Calu3 (cell line): ENCODE results near the gene RAPGEF6. TPM values are rescaled to one million over a fixed set of nuclear protein-coding genes. Genes with fewer than 3 reads are reported as not detected.

Experiments used
- BruUV-seq: library from RNA; stranded (reverse); fragments of 400-500 nt; replicated peaks from 2 replicates; lab custom pipeline; 2021; lab: Mats Ljungman, UMichigan
- CTCF ChIA-PET: fragments of 300-600 bp; sonication (Branson Sonifier 250); formaldehyde crosslinking; loops from one replicate; lab custom pipeline; 2022; ENCODE audit warnings: antibody characterized with exemption; lab: Charles Lee
- DNase-seq: peaks from one replicate; pipeline ENCODE4 v3.0.0; 2022
- H3K27ac Mint-ChIP-seq: one replicate; pipeline ENCODE4 v1.8.0; 2022; ENCODE audit warnings: mixed read lengths; ENCODE audit not compliant: unreplicated experiment
- H3K27me3 Mint-ChIP-seq: one replicate; pipeline ENCODE4 v1.8.0; 2022; ENCODE audit warnings: mixed read lengths; ENCODE audit not compliant: unreplicated experiment
- H3K36me3 Mint-ChIP-seq: one replicate; pipeline ENCODE4 v1.8.0; 2022; ENCODE audit warnings: mild to moderate bottlenecking, moderate library complexity, mixed read lengths; ENCODE audit not compliant: insufficient read depth, unreplicated experiment
- H3K4me1 Mint-ChIP-seq: one replicate; pipeline ENCODE4 v1.8.0; 2022; ENCODE audit warnings: mild to moderate bottlenecking, low read depth, mixed read lengths; ENCODE audit not compliant: unreplicated experiment
- H3K4me3 Mint-ChIP-seq: one replicate; pipeline ENCODE4 v1.8.0; 2022; ENCODE audit warnings: mild to moderate bottlenecking, low read depth, moderate library complexity, mixed read lengths; ENCODE audit not compliant: unreplicated experiment
- H3K9me3 Mint-ChIP-seq: one replicate; pipeline ENCODE4 v1.8.0; 2022; ENCODE audit warnings: low read depth, mixed read lengths; ENCODE audit not compliant: unreplicated experiment
- CTCF ChIP-seq: fragments of 200-600 bp; IDR thresholded peaks from one replicate; pipeline ENCODE4 v1.8.0; 2022; ENCODE audit warnings: antibody characterized with exemption; ENCODE audit not compliant: unreplicated experiment
- intact Hi-C: fragments of 100-400 bp; cut with micrococcal nuclease; formaldehyde crosslinking; loops from one replicate; pipeline ENCODE4 v1.10.0; 2022; ENCODE audit not compliant: unreplicated experiment
- total RNA-seq: library from RNA; stranded (reverse); gene quantifications from 2 replicates; pipeline ENCODE4 v1.2.3, GENCODE V29; 2022

RAPGEF6 gene
- total RNA-seq, 1 experiment from 2014 or later = 27.3 TPM

- Mint-ChIP-seq H3K36me3 (peaks cover 6% of the 10 kb centered on the region), H3K9me3 (no peaks in the 10 kb centered on the region)
- CTCF ChIA-PET = no interaction called here
Observed at GRCh38 chr5:131550606-131551005, 84.4 kb downstream of the RAPGEF6 start.

GRCh38 chr5:131548176-131548575 is 86.9 kb downstream of the RAPGEF6 start:
- CTCF ChIA-PET = no interaction called here

More at GRCh38 chr5:131550606-131551005, 84.4 kb downstream of the RAPGEF6 start:
- no peak for TF ChIP-seq CTCF
- H3K4me1 Mint-ChIP-seq = no peaks in the 10 kb centered on the region
- DNase-seq = no peak
- intact Hi-C loops = no loop called here
- no peak overlapping the region for H3K4me3 Mint-ChIP-seq
- no peak overlapping the region for H3K27ac Mint-ChIP-seq
- BruUV-seq = no TSS peak
- H3K27me3 Mint-ChIP-seq = no peaks in the 10 kb centered on the region

GRCh38 chr5:131545845-131546244 is 89.2 kb downstream of the RAPGEF6 start:
- H3K4me3 Mint-ChIP-seq = no peak overlapping the region

More at GRCh38 chr5:131548176-131548575, 86.9 kb downstream of the RAPGEF6 start:
- Mint-ChIP-seq H3K27me3 (no peaks in the 10 kb centered on the region), H3K27ac (no peak overlapping the region), H3K4me1 (no peaks in the 10 kb centered on the region), H3K36me3 (peaks cover 6% of the 10 kb centered on the region), H3K9me3 (no peaks in the 10 kb centered on the region), H3K4me3 (no peak overlapping the region)
- BruUV-seq = no TSS peak
- DNase-seq = no peak
- no peak for TF ChIP-seq CTCF
- intact Hi-C loops = no loop called here

GRCh38 chr5:131542723-131543122 is 92.3 kb downstream of the RAPGEF6 start:
- BruUV-seq = no TSS peak
- Mint-ChIP-seq H3K36me3 (peaks cover 6% of the 10 kb centered on the region), H3K27me3 (no peaks in the 10 kb centered on the region), H3K9me3 (no peaks in the 10 kb centered on the region), H3K27ac (no peak overlapping the region), H3K4me3 (no peak overlapping the region), H3K4me1 (no peaks in the 10 kb centered on the region)
- intact Hi-C loops = no loop called here
- no peak for DNase-seq
- TF ChIP-seq CTCF = no peak
- CTCF ChIA-PET = no interaction called here

More at GRCh38 chr5:131545845-131546244, 89.2 kb downstream of the RAPGEF6 start:
- intact Hi-C loops = no loop called here
- Mint-ChIP-seq H3K27me3 (no peaks in the 10 kb centered on the region), H3K27ac (no peak overlapping the region), H3K9me3 (no peaks in the 10 kb centered on the region), H3K36me3 (peaks cover 6% of the 10 kb centered on the region), H3K4me1 (no peaks in the 10 kb centered on the region)
- CTCF ChIA-PET = no interaction called here
- no peak for TF ChIP-seq CTCF
- no peak for DNase-seq
- no TSS peak for BruUV-seq
